Activated CD8-positive, alpha-beta memory T cell treated with anti-CD3 and anti-CD28 coated beads for 1 hour (primary cell): ENCODE data around the gene TMPRSS3.

Experiments used
- DNase-seq, 2 donors: peaks; one replicate each; pipeline ENCODE4 v3.0.0-alpha.2; 2020; ENCODE audit warnings: low read depth in 1 of 2; ENCODE audit errors: extremely low read depth in 1 of 2

Gene TMPRSS3

DNA sequence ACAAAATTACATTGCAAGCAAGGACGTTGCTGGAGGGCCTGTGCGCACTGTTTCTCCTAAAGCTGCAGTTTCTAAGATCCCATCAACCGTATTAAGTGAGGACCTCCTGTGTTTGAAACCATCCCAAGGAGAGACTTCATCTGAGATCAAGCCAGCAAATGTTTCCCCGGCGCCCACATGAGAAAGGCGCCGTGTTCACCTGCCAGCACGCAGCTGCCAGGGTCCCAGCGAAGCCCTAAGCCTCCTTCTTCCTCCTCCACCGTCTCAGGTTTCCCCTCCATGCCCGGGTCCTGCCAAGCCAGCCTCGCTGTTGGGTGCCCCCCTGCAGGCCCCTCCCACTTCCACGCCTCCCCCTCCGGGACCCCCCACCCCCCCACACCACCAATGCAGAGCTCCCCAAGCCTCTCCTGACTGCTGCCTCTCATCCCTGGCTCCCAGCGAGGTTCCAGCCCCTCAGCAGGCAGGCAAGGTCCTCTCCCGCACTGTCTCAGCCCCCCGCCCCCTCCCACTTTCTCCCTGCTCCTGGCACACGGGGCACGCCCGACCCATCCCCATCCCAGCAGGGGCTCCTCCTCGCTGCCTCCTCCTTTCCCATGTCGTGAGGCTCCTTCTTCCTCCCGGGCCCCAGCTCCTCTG lies 20.9 kb downstream of the TMPRSS3 start:
- no peak for DNase-seq

DNA sequence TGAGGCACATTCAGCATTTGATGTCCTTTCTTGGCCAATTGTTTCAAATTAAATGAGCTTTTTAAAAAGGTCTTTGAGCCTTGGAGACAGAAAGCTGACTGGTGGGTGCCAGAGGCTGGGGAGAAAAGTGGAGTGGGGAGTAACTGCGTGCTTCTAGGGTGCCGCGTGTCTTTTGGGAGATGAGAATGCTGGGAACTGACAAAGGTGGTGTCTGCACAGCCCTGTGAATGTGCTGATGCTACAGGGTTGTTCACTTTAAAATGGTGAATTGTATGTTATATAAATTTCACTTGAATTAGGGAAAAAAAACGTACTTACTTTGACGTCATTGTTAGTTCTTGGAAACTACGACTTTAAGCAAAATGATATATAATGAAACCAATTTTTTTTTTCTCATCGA lies 21.4 kb downstream of the TMPRSS3 start:
- no peak for DNase-seq

DNA sequence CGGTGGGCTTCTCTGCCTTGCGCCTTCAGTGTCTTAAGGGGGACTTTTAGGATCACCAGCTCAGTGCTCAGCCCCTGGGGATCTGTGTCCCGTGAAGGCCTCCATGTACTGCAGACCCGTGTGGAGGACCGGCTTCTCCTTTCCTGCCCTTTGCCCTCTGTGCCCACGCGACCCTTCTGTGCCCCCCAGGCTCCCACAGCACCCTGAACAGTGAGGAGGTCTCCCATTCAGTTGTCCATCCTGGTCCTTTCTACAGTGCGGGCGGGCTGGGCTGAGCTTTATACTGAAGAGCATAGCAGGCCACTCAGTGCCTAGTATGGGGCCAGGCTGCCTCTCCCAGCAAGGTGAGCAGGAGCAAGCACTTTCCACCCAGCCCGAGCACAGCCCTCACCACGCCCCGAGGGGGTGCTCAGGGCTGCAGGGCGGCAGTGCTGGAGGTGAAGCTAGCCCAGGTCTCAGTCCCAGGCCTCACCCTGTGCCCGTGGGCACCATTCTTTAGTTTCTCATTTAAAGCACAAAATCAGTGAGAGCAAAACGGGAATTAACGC lies 21.9 kb downstream of the TMPRSS3 start:
- no peak for DNase-seq

DNA sequence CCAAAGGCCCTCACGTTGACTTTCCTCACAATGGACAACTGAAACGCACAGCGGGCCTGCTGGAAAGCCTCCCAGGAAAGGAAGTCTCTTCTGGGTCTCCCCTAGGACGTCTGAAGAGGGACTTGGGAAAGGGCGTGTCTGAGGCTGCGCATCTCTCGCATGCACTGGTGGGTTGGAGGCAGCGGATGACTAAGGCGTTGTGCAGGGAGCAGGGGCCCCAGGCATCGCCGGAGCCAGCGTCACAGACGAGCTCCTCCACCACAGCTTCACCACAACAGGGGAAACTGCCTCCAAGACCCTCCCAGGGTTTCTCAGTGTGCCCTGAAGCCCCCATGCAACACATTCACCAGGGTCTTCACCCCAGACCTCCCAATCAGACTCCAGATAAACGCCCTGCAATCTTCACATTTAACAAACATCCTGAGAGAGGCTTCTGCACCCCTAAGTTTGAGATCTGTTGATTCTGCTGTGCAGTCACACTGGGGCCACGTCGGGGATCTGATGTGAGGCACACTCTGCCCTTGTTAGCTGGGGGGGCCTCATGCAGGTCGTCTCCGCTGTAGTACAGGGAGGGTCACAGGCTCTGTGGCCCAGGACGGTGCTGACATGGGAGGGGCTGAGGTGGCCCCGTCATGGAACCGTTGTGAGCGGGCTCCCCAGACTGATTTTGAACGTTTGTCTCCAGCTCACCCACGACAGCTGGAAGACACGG lies 22.5 kb downstream of the TMPRSS3 start:
- no peak for DNase-seq

DNA sequence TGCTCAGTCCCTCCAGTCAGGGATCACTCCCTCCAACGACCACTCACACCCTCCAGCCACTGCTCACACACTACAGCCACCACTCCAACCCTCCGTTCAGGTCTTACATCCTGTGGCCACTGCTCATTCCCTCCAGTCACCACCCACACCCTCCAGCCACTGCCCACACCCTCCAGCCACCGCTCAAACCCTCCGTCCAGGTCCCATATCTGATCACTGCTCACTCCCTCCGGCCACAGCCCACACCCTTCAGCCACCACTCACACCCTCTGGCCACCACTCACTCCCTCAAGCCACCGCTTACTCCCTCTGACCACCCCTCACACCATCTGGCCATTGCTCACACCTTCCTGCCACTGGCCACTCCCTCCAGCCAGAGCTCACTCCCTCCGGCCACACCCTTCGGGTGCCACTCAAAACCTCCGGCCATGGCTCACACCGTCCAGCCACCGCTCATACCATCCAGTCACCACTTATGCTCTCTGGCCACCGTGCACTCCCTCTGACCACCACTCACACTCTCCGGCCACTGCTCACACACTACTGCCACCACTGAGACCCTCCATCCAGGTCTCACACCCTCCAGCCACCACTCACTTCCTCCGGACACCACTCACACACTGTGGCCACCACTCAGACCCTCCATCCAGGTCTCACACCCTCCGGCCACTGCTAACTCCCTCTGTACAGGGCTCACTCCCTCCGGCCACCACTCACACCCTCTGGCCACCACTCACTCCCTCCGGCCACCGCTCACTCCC lies 24.8 kb downstream of the TMPRSS3 start:
- DNase-seq: no peak

DNA sequence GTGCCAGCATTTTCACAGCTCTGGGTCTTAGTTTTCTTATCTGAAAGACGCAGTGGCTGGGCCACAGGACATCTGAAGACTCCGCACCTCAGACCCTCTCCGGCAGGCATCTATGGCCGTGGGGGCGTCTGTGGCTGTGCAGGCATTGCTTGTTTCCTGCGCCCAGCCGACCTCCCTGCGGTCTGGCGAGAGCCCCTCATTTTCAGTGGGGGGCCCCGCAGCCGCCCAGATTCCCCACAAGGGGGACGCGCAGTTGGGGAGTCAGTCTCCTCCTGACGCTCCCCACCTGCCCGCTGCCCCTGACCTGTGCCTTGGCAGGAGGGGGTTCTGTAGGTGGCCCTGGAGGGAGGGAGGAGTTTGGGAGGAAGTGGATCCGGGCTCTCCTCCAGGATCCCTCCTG lies 26.0 kb downstream of the TMPRSS3 start:
- no peak for DNase-seq

DNA sequence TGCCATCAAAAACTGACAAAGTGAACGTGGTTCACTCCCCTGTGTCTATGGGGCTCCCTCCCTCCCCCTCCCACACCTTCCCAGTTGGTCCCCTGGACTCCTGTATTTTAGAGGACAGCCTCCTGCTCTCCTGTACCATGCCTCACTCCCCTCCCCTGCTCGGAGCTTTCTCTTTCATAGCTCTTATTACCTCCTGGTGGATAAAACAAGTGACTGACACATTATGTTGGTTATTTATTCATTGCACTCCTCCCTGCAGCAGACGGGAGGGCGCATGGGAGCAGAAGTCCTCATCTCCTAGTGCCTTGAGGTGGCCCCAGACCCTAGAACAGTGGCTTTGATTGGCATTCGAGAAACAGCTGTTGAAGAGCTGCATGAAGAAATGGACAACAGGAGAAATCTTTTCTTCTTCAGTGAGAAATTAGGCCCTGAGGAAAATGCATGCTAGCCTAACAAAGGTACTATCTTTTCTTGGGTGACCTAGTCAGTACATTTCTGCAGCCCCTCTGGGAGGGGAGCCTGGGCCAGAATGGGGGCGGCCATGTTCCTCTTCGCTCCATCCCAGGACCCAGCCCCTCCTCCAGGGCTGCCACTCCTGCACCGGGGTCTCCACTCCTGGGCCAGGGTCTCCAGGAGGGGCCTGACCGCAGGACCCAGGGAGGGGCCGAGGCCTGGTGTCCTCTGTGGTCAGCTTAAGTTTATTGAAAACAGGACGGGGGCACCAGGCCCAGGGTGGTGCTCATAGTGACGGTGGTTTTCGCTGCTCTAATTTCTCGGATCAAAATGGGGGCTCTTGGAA lies 28.3 kb downstream of the TMPRSS3 start:
- no peak for DNase-seq

DNA sequence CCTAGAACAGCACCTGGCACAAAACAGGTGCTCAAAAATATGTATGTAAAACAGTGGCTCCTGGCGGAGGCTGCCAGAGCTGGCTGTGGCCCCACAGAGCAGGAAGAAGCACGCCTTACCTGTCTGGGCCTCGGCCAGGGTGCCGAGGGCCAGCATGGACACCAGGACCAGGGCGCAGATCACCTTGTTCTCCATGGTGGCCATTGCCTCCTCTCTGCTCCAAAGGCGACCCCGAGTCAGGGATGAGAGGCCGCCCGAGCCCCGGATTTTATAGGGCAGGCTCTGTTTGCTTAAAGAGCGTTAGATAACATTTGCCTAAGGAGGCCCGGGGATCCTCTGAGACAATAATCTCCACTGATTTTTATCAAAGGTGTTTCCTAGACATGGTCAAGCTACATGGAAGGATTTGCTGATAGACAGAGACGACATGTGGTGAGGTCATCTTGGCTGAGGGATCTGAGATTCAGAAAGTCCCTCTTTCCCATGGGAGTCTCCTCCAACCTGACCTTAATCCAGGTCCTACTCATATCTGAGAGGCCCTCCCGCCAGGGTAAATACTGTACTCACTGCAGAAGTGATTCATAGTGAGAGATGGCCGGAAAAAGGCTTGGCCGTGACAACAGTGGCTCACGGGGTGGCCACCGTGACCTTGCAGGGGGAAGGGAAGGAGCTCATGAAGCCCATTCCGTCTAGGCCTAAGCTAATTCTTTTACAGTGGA lies 29.4 kb downstream of the TMPRSS3 start, which contains the start of gene TFF1:
TSS of gene TFF1 (minus strand) at position 244 of the 719 bp plus-strand sequence. CDS start at position 204, 40 bp downstream.
- no peak for DNase-seq

DNA sequence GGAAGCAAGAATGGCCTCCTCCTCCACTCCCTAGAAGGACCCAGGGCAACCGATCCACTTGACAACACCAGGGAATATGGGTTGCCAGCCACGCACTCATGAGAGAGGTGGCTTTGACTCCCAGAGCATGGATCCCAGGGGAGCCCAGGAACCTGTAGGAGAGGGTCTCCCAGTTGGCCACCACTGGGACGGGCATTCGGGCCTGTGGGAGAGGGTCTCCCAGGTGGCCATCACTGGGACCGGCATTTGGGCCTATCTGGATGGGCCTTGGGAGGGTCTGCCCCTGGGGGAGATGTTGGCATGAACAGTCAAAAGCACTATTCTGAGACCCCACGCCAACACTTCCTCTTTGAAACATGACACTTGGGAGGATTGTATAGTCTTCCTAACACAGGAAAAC lies 30.1 kb downstream of the TMPRSS3 start:
- DNase-seq: no peak

DNA sequence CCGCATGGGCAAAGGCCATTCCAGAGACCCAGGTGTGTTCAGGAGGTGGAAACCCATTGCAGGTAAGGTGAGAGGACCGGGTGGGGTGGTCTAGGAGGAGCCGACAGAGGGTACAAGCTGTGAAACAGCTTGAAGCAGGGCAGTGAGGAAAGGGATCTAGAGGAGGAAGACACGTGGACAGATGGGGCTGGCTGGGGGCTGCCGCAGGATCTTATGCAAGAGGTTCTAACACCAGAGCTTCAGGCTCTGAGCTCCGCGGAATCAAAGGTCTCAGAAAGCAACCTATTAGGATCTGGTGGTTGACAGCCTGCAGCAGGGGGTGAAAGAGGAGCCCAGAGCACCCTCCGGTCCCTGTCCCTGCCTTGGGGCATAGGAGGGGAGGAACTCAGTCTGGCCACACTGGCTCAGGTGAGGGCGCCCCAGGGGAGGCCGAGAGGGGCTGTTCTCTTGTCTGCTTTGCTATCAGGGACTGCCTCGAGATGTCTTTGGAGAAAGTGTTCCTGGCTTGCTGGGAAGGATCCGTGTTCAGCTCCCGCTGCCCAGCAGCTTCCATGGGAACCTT lies 31.5 kb downstream of the TMPRSS3 start:
- DNase-seq: no peak

DNA sequence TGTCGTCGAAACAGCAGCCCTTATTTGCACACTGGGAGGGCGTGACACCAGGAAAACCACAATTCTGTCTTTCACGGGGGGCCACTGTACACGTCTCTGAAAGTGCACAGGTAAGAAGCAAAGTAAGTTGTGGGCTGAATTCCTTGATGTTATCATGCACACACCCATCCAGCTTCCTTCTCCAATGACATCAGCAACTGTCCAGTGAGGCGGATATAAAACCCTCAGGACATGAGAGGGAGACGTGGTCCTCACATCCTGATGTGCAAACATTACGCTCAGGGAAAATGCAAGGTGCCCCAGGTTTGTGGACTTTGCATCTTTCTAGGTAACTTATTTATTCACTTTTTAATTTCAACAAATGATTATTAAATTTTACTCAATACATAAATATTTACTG lies 32.5 kb downstream of the TMPRSS3 start:
- DNase-seq: no peak

DNA sequence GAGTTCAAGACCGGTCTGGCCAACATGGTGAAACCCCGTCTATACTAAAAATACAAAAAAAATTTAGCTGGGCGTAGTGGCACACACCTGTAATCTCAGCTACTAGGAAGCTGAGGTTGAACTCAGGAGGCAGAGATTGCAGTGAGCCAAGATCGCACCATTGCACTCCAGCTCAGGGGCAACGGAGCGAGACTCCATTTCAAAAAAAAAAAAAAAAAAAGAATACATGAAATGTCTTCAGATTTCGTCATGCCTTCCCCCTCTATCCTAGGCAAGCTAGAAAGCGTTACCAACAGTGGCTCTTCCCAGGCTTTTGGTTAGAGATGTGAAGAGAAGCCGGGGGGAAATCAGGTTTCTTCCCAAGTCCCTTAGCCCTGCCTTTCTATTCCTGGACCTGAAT lies 33.2 kb downstream of the TMPRSS3 start:
- DNase-seq: no peak

DNA sequence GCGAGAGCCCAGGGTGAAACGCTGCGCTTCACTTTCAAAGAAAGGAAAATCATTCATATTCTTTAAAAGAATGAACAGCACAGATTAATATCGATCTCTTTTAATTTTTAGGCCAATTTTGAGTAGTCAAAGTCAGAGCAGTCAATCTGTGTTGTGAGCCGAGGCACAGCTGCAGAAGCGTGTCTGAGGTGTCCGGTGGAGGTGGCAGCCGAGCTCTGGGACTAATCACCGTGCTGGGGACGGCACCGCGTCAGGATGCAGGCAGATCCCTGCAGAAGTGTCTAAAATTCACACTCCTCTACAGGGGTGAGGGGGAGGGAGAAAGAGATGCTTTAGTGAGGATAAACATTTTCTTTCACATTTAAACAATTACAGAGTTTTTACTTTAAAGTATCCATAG lies 33.7 kb downstream of the TMPRSS3 start:
- DNase-seq: no peak

DNA sequence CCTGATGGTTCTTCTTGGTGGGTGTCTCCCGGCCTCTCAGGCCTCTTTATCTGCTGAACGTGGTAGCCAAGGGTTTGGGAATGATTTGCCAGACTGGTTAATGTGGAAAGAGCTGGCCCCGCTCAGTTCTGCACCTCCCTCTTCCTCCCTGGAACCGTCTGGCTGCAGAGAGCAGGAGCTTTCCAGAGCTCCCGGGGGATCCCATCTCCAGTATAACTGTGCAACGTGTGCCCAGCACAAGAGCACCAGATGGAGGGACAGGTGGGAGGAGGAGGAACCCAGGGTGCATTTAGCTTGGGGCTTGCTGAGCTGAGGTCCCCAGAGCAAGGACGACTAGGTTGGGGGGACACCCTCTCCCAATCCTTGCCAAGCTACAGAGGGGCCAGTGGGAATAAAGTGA lies 34.6 kb downstream of the TMPRSS3 start:
- DNase-seq: no peak

DNA sequence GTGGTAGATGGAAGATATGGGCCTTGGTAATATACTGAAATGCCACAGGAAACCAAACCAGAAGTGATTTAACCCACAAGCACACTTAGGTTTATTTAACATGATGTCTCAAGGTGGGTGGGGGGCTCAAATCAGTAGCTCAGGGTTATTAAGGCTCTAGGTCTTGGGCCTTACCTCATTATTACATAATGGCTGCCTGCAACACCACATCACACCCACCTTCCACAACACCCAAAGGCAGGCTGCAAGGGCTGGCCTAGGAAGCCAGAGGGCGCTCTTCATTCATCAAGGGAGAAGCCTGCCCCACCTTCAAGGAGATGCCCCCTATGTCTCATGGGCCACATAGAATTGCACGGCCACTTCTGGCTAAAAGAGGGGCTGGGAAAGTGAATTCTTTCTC lies 35.5 kb downstream of the TMPRSS3 start:
- no peak for DNase-seq

DNA sequence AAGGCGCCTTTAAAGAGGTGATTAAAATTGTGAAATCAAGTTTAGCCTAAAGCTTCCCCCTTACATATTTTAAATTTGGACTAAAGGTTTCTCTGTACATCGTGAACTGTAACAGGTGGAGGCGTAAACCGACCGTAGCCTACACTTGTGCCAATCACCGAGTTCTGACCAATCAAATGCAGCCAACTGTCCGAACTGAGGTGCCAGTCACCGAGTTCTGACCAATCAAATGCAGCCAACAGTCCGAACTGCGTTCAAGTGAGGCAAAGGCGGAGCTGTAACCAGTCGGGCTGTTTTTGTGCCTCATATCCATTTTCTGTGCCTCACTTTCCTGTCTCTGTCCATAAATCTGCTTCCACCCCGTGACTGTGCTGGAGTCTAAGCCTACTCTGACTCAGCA lies 36.9 kb downstream of the TMPRSS3 start:
- no peak for DNase-seq

DNA sequence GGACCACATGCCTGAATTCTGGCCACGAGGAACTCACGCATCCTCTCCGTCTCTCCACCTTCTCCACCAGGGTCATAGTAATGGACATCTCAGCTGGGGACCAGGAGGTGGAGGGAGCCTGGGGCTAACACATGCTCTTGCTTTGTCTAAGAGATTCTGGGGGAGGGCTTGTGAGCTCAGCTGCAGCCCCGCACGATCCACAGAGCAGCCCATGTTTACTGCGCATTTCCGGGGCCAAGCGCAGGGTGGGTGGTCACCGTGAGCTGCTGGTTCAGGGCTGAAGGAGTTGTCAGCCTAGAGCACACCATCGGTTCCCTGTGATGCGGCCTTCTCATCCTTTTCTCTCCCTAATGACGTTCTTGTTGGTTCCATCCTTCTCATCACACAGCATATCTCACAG lies 37.6 kb downstream of the TMPRSS3 start:
- DNase-seq: no peak

DNA sequence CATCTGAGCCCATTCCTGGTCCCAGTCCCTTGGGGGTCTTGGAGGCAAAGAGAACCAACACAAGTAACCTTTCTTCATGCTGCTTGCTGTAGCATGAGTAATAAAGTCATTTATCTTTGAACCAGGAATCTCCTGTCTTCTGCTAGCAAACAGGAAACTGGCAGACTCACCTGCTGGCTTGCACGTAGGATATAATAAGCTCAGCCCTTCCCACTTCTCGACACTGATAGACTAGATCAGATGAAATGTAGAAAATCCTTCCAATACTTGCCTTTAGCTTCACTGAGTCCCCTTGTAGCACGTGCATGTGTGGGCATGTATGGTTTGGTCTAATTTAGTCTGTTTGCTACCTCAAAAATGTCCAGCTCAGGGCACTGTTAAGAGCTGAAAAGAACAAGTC lies 38.5 kb downstream of the TMPRSS3 start:
- no peak for DNase-seq

DNA sequence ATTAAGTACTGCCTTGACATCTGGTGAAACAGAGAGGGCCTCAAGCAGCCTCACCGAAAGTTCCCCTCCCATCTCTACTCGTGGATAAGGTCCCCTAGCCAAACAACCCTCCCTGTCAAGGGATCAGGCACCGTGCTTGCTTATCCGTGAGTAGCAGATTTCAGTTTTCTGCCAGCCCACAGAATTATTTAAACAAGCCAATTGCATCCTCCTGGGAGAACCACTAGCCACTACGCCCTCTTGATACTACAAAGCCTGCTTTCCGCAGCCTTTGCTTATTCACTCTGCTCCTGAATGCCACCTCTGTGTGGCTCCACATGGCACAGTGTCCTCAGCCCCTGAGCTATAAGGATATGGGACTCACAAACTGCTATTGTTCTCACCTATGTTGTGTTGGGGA lies 39.2 kb downstream of the TMPRSS3 start:
- no peak for DNase-seq

DNA sequence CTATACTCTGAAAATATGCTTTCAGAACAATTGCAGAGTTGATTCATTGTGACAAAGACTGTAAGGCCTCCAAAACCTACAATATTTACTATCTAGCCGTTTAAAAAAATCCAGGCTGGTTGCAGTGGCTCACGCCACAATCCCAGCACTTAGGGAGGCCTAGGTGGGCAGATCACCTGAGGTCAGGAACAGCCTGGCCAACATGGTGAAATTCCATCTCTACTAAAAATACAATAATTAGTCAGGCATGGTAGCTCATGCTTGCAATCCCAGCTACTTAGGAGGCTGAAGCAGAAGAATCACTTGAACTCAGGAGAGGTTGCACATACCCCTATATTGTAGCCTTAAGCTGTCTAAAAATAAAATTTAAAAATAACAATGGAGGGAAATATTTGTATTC lies 39.8 kb downstream of the TMPRSS3 start:
- no peak for DNase-seq
